PC-3 (cell line): Measurements from ENCODE around the gene MYMK.

Experiments used
- CTCF ChIP-seq: fragments of 300-600 bp; sonication (generic); conservative IDR thresholded peaks from 2 replicates; pipeline ENCODE4 v1.5.1; 2017; ENCODE audit warnings: antibody characterized with exemption, low read depth, mild to moderate bottlenecking, low read length
- EZH2phosphoT487 ChIP-seq: fragments of 300-600 bp; sonication (generic); IDR thresholded peaks from 2 replicates; pipeline ENCODE4 v1.6.1; 2018; ENCODE audit warnings: mild to moderate bottlenecking, antibody characterized with exemption, low read length, borderline replicate concordance

DNA sequence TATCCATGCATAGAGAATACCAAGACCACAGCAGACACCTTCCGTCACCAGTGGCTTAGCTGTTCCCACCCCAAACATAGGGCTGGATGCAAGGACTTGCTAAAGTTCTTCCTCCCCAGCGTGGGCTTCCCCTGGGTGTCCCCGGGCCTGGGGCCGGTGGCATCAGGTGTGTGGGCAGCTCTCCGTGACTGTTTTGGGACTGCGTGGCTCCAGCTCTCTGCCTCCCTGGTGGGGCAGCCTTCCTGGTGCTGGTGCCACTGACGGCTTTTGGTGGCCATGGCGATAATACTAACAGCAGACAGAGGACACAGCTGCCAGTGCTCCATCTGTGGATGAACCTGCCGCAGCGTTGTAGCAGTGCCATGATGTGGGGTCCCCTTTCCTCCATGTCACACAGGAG is 60.1 kb downstream of the MYMK start:
- TF ChIP-seq EZH2phosphoT487 (no peak), CTCF (no peak)
